Measurements from ENCODE around the gene GBGT1.

- no peak for TF ChIP-seq POLR2A (IDR thresholded peaks at IDR 0.05)
- no peak for TF ChIP-seq CTCF (IDR thresholded peaks at IDR 0.05)
- TF ChIP-seq EP300 (IDR thresholded peaks at IDR 0.05): no peak
These were observed 46.9 kb upstream of the GBGT1 start for GRCh38 chr9:133210609-133211008.
